Measurements from ENCODE around the gene COX10.

Gene COX10

DNA sequence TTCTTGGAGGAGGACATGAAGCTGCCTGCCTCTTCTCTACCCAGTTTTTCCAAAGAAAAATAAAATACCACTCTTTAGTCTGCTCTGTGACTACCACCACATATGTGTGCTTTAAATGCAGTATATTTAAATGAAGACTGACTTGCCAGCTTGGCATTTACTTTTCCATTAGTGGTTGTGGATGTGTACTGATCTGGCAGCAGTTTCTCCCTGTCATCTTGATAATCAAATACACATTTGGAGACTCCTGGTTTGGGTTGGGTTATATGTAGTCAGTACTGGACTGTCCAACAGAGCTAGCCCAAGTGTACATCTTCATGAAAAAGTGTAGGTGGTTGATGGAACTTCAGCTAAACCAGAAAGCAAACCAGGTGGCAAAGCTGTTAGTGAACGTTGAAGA, 19.9 kb downstream of the COX10 start:
- H3K23ac ChIP-seq (ENCODE audit: low read length) = no peak overlapping the region
- H3K56ac ChIP-seq (ENCODE audit: low read length) = no peak overlapping the region
- DNase-seq = no peak
- no peak overlapping the region for H3K9ac ChIP-seq (ENCODE audit: low read length)
- H3K18ac ChIP-seq (ENCODE audit: low read length) = no peak overlapping the region
- no peak overlapping the region for H2BK15ac ChIP-seq (replicated peaks; ENCODE audit: low read depth)
- H4K8ac ChIP-seq (ENCODE audit: low read depth, low read length) = no peak overlapping the region
- H2AK5ac ChIP-seq (ENCODE audit: low read length) = no peak overlapping the region
- no peak overlapping the region for H3K4me2 ChIP-seq (ENCODE audit: low read length)
- WGBS (ENCODE audit: extremely low coverage, insufficient coverage, low lambda C conversion rate) = no CpG with 5 or more reads among the region's 1 CpG
- no peaks in the 10 kb centered on the region for H3K27me3 ChIP-seq (ENCODE audit: insufficient read depth, low read length, poor library complexity)
- H3K4me1 ChIP-seq (ENCODE audit: control insufficient read depth, low read depth, low read length) = peaks cover 2% of the 10 kb centered on the region
- H3K36me3 ChIP-seq (ENCODE audit: control insufficient read depth, insufficient read depth, low read length) = no peaks in the 10 kb centered on the region
- H3K27ac ChIP-seq (ENCODE audit: low read depth, low read length) = no peak overlapping the region
- H2BK120ac ChIP-seq (ENCODE audit: low read depth, low read length) = no peak overlapping the region
- H3K79me2 ChIP-seq (ENCODE audit: control insufficient read depth, insufficient read depth, low read length) = peaks cover 1% of the 10 kb centered on the region
- peaks cover 4% of the 10 kb centered on the region for H3K79me1 ChIP-seq (ENCODE audit: low read length)
- no peak overlapping the region for H3K4ac ChIP-seq (ENCODE audit: low read depth, low read length)
- no peak overlapping the region for H3K4me3 ChIP-seq (ENCODE audit: low read length)
- H2BK5ac ChIP-seq (ENCODE audit: low read length) = no peak overlapping the region
- no peak overlapping the region for H4K5ac ChIP-seq (ENCODE audit: low read length)

DNA sequence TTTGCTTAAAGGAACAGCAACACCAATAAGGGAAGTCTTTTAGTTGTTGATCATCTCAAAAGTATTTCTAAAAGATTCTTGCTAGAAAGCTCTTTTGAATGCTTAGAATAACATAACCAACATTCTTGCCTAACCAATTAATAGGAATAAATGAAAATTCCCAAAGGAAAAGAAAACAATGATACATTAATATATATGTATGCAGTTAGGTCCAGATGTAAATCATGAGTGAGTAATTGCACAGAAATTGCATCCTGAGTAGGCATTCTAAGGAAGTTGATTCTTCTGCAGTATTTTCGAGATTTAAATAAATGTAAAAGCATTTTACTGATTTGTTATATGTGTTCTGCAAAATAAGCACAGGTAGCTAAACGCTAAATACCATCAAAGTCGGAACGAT, 22.1 kb downstream of the COX10 start:
- no CpG with 5 or more reads among the region's 4 CpGs for WGBS (ENCODE audit: extremely low coverage, insufficient coverage, low lambda C conversion rate)
- no peak overlapping the region for H2BK120ac ChIP-seq (ENCODE audit: low read depth, low read length)
- no peaks in the 10 kb centered on the region for H3K27me3 ChIP-seq (ENCODE audit: insufficient read depth, low read length, poor library complexity)
- H3K4ac ChIP-seq (ENCODE audit: low read depth, low read length) = no peak overlapping the region
- peaks cover 2% of the 10 kb centered on the region for H3K4me1 ChIP-seq (ENCODE audit: control insufficient read depth, low read depth, low read length)
- H3K4me2 ChIP-seq (ENCODE audit: low read length) = no peak overlapping the region
- no peaks in the 10 kb centered on the region for H3K36me3 ChIP-seq (ENCODE audit: control insufficient read depth, insufficient read depth, low read length)
- H3K4me3 ChIP-seq (ENCODE audit: low read length) = no peak overlapping the region
- H3K9ac ChIP-seq (ENCODE audit: low read length) = no peak overlapping the region
- no peak overlapping the region for H3K18ac ChIP-seq (ENCODE audit: low read length)
- no peak overlapping the region for H2BK15ac ChIP-seq (replicated peaks; ENCODE audit: low read depth)
- no peak for DNase-seq
- no peak overlapping the region for H3K23ac ChIP-seq (ENCODE audit: low read length)
- H3K27ac ChIP-seq (ENCODE audit: low read depth, low read length) = no peak overlapping the region
- no peak overlapping the region for H2BK5ac ChIP-seq (ENCODE audit: low read length)
- H2AK5ac ChIP-seq (ENCODE audit: low read length) = no peak overlapping the region
- H4K8ac ChIP-seq (ENCODE audit: low read depth, low read length) = no peak overlapping the region
- H3K79me1 ChIP-seq (ENCODE audit: low read length) = peaks cover 6% of the 10 kb centered on the region
- H4K5ac ChIP-seq (ENCODE audit: low read length) = no peak overlapping the region
- H3K56ac ChIP-seq (ENCODE audit: low read length) = no peak overlapping the region
- peaks cover 1% of the 10 kb centered on the region for H3K79me2 ChIP-seq (ENCODE audit: control insufficient read depth, insufficient read depth, low read length)

DNA sequence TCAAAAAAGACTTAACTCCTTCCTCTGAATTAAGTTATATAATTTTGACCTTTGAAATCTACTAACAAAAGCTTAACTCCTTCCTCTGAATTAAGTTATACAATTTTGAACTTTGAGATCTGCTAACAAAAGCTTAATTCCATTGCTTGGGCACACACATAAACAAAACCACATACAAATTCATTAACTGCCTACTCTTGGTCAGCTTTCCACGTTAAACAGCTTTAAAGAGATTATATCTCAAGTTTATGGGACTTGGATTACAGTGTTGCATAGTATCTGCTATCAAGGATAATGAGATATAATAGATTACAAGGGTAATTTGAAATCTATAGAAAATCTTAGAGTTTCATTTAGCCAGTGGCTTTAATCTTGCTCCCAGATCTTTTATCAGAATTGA, 23.5 kb downstream of the COX10 start:
- H2AK5ac ChIP-seq (ENCODE audit: low read length) = no peak overlapping the region

DNA sequence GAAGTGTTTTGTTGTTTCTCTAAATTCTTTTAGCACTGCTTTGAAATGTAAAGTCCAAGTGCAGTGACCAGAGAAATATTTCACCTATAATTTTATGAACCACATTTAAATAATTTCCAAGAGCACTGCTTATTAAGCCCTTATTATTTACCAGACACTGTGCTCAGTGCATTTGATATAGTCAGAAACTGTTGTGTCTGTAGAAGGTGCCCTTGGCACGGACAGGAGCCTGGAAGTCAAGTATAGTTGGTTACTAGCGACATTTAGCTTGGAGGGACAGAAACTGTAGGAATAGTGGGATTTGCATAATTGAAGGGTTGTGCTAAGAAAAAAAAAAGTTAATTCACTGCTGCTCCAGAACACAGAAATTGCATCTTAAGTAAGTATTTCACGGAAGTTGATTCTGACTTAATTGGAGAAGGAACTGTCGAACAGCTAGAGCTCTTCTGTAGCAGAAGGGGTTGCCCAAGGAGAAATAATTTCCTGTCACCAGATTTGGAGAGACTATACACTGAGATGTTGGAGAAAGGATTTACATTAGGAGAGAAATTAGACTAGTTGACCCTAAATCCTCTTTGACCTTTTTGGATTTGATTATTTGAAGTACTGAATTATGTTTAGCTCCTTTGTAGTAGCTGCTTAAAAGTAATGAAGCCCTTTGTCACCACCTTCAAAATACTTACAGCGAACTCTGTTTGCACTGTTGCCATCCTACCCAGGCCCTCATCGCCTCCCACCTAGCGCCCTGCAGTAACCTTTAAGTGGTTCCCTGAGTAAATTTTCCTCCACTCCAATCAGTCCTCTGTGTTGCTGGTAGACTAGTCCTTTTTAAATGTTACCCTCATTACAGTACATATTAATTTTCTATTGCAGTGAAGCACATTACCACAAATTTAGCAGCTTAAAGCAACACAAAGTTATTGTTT, 25.6 kb downstream of the COX10 start:
- Histone ChIP-seq H2AK5ac (ENCODE audit: low read length) (no peak overlapping the region), H3K36me3 (ENCODE audit: control insufficient read depth, insufficient read depth, low read length) (no peaks in the 10 kb centered on the region), H3K18ac (ENCODE audit: low read length) (no peak overlapping the region), H4K5ac (ENCODE audit: low read length) (no peak overlapping the region), H3K4me3 (ENCODE audit: low read length) (no peak overlapping the region), H3K56ac (ENCODE audit: low read length) (no peak overlapping the region), H3K9ac (ENCODE audit: low read length) (no peak overlapping the region), H4K8ac (ENCODE audit: low read depth, low read length) (no peak overlapping the region), H2BK120ac (ENCODE audit: low read depth, low read length) (no peak overlapping the region), H3K79me2 (ENCODE audit: control insufficient read depth, insufficient read depth, low read length) (peaks cover 1% of the 10 kb centered on the region), H3K79me1 (ENCODE audit: low read length) (peaks cover 13% of the 10 kb centered on the region), H3K4me2 (ENCODE audit: low read length) (no peak overlapping the region), H3K4ac (ENCODE audit: low read depth, low read length) (no peak overlapping the region), H3K23ac (ENCODE audit: low read length) (no peak overlapping the region), H3K27ac (ENCODE audit: low read depth, low read length) (no peak overlapping the region), H3K27me3 (ENCODE audit: insufficient read depth, low read length, poor library complexity) (no peaks in the 10 kb centered on the region), H2BK15ac (replicated peaks; ENCODE audit: low read depth) (no peak overlapping the region), H3K4me1 (ENCODE audit: control insufficient read depth, low read depth, low read length) (peaks cover 6% of the 10 kb centered on the region), H2BK5ac (ENCODE audit: low read length) (no peak overlapping the region)
- no CpG with 5 or more reads among the region's 7 CpGs for WGBS (ENCODE audit: extremely low coverage, insufficient coverage, low lambda C conversion rate)
- DNase-seq = no peak

More for the DNA sequence above, 23.5 kb downstream of the COX10 start:
- no CpG with 5 or more reads among the region's 1 CpG for WGBS (ENCODE audit: extremely low coverage, insufficient coverage, low lambda C conversion rate)
- Histone ChIP-seq H3K56ac (ENCODE audit: low read length) (no peak overlapping the region), H3K18ac (ENCODE audit: low read length) (no peak overlapping the region), H3K9ac (ENCODE audit: low read length) (no peak overlapping the region), H2BK120ac (ENCODE audit: low read depth, low read length) (no peak overlapping the region), H3K4me2 (ENCODE audit: low read length) (no peak overlapping the region), H2BK15ac (replicated peaks; ENCODE audit: low read depth) (no peak overlapping the region), H3K4me1 (ENCODE audit: control insufficient read depth, low read depth, low read length) (peaks cover 2% of the 10 kb centered on the region), H3K79me1 (ENCODE audit: low read length) (peaks cover 7% of the 10 kb centered on the region), H3K27me3 (ENCODE audit: insufficient read depth, low read length, poor library complexity) (no peaks in the 10 kb centered on the region), H4K8ac (ENCODE audit: low read depth, low read length) (no peak overlapping the region), H4K5ac (ENCODE audit: low read length) (no peak overlapping the region), H3K79me2 (ENCODE audit: control insufficient read depth, insufficient read depth, low read length) (peaks cover 1% of the 10 kb centered on the region), H3K36me3 (ENCODE audit: control insufficient read depth, insufficient read depth, low read length) (no peaks in the 10 kb centered on the region), H2BK5ac (ENCODE audit: low read length) (no peak overlapping the region), H3K4ac (ENCODE audit: low read depth, low read length) (no peak overlapping the region), H3K23ac (ENCODE audit: low read length) (no peak overlapping the region), H3K4me3 (ENCODE audit: low read length) (no peak overlapping the region), H3K27ac (ENCODE audit: low read depth, low read length) (no peak overlapping the region)
- no peak for DNase-seq

DNA sequence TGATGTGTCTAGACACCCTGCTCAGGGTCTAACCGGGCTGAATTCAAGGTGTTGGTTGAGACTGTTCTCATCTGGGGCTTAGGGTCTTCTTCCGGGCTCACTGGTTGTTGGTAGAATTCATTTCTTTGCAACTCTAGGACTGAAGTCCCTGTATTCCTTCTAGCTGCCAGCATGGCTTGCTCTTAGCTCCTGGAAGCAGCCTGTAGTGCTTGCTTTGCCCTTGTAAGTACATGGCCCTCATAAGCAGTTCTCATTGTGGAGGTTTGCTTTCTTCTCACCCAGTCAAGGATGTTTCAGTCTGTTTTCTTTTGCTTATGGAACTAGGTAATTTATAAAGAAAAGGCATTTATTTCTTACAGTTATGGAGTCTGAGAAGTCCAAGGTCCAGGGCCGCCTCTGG, 26.3 kb downstream of the COX10 start:
- no peak overlapping the region for H3K9ac ChIP-seq (ENCODE audit: low read length)
- H2AK5ac ChIP-seq (ENCODE audit: low read length) = no peak overlapping the region
- H3K27me3 ChIP-seq (ENCODE audit: insufficient read depth, low read length, poor library complexity) = no peaks in the 10 kb centered on the region
- H3K4me3 ChIP-seq (ENCODE audit: low read length) = no peak overlapping the region
- H3K27ac ChIP-seq (ENCODE audit: low read depth, low read length) = no peak overlapping the region
- H3K18ac ChIP-seq (ENCODE audit: low read length) = no peak overlapping the region
- H2BK5ac ChIP-seq (ENCODE audit: low read length) = no peak overlapping the region
- H3K4me2 ChIP-seq (ENCODE audit: low read length) = no peak overlapping the region
- peaks cover 6% of the 10 kb centered on the region for H3K4me1 ChIP-seq (ENCODE audit: control insufficient read depth, low read depth, low read length)
- no peak for DNase-seq
- H2BK120ac ChIP-seq (ENCODE audit: low read depth, low read length) = no peak overlapping the region
- peaks cover 15% of the 10 kb centered on the region for H3K79me1 ChIP-seq (ENCODE audit: low read length)
- H3K36me3 ChIP-seq (ENCODE audit: control insufficient read depth, insufficient read depth, low read length) = no peaks in the 10 kb centered on the region
- H4K5ac ChIP-seq (ENCODE audit: low read length) = no peak overlapping the region
- no peak overlapping the region for H3K56ac ChIP-seq (ENCODE audit: low read length)
- no peak overlapping the region for H2BK15ac ChIP-seq (replicated peaks; ENCODE audit: low read depth)
- no CpG with 5 or more reads among the region's 3 CpGs for WGBS (ENCODE audit: extremely low coverage, insufficient coverage, low lambda C conversion rate)
- peaks cover 1% of the 10 kb centered on the region for H3K79me2 ChIP-seq (ENCODE audit: control insufficient read depth, insufficient read depth, low read length)
- H3K4ac ChIP-seq (ENCODE audit: low read depth, low read length) = no peak overlapping the region
- no peak overlapping the region for H4K8ac ChIP-seq (ENCODE audit: low read depth, low read length)
- H3K23ac ChIP-seq (ENCODE audit: low read length) = no peak overlapping the region
